ENCODE data around the gene STRBP. TPM values are rescaled to one million over a fixed set of nuclear protein-coding genes. Genes with fewer than 3 reads are reported as not detected.

Gene STRBP
- total RNA-seq, 2 donors from 2014 or later, result 77.2 to 83.3 TPM

DNA sequence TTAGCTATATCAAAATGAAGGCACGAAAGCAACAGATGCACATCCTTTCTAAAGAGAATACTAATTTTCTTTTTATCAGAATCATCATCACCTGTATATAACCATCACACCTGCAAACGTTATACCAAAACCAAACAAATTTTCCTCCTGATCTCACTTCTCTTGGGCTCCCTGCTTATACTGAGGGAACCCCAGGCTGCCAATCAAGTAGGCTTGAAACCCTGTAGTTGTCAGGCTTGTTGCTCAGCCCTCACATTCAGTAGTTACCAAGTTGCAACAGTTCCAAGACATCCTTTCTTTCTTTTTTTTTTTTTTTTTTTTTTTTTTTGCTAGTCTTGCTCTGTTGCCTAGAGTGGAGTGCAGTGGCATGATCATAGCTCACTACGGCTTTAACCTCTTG, 12.7 kb downstream of the STRBP start:
- Histone ChIP-seq H3K4me3 (ENCODE audit: low read length) (no peak overlapping the region), H3K36me3 (ENCODE audit: control insufficient read depth, insufficient read depth, low read length) (no peaks in the 10 kb centered on the region), H3K27ac (ENCODE audit: low read depth, low read length) (no peak overlapping the region), H3K9ac (ENCODE audit: extremely low read depth, low read length, poor library complexity, severe bottlenecking) (no peak overlapping the region), H3K27me3 (ENCODE audit: control insufficient read depth, insufficient read depth, low read length, poor library complexity, severe bottlenecking) (no peaks in the 10 kb centered on the region), H3K9me3 (ENCODE audit: control insufficient read depth, low read length) (no peaks in the 10 kb centered on the region), H3K4me1 (ENCODE audit: control insufficient read depth, insufficient read depth, low read length) (no peaks in the 10 kb centered on the region)
- no peak overlapping the region for H3K4me3 Mint-ChIP-seq
- no peak overlapping the region for H3K27ac Mint-ChIP-seq
- H3K9me3 Mint-ChIP-seq, result no peaks in the 10 kb centered on the region
- DNase-seq, result no peak
- no peaks in the 10 kb centered on the region for H3K27me3 Mint-ChIP-seq (ENCODE audit: insufficient read depth)
- H3K36me3 Mint-ChIP-seq (ENCODE audit: low read depth), result peaks cover 4% of the 10 kb centered on the region
- peaks cover 8% of the 10 kb centered on the region for H3K4me1 Mint-ChIP-seq
- TF ChIP-seq, protein P1, sequence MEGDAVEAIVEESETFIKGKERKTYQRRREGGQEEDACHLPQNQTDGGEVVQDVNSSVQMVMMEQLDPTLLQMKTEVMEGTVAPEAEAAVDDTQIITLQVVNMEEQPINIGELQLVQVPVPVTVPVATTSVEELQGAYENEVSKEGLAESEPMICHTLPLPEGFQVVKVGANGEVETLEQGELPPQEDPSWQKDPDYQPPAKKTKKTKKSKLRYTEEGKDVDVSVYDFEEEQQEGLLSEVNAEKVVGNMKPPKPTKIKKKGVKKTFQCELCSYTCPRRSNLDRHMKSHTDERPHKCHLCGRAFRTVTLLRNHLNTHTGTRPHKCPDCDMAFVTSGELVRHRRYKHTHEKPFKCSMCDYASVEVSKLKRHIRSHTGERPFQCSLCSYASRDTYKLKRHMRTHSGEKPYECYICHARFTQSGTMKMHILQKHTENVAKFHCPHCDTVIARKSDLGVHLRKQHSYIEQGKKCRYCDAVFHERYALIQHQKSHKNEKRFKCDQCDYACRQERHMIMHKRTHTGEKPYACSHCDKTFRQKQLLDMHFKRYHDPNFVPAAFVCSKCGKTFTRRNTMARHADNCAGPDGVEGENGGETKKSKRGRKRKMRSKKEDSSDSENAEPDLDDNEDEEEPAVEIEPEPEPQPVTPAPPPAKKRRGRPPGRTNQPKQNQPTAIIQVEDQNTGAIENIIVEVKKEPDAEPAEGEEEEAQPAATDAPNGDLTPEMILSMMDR (conservative IDR thresholded peaks at IDR 0.05), result no peak
- WGBS, 2 experiments (ENCODE audit: insufficient coverage in 1 of 2, insufficient read length in 1 of 2), result 92 to 96% methylated on average over 2 to 3 of the region's 3 CpGs

DNA sequence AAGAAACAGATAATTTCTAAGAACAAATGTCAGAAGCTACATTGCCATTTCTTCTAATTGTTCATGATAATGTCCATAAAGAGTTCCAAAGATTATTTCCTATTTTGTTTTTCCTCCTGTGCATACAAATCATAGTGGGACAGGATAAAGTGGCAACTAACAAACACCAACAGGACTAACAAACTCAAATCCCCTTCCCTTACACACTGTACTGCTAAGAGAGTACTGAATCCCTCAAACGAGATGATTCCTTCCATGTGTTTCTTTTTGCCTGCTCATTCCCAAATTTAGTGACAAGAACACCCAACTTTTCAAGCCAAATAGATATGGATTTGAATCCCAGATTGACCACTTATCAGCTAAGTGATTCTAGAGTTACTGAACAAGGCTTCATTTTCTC, 15.2 kb downstream of the STRBP start:
- Histone ChIP-seq H3K27me3 (ENCODE audit: control insufficient read depth, insufficient read depth, low read length, poor library complexity, severe bottlenecking) (no peaks in the 10 kb centered on the region), H3K9ac (ENCODE audit: extremely low read depth, low read length, poor library complexity, severe bottlenecking) (no peak overlapping the region), H3K4me3 (ENCODE audit: low read length) (no peak overlapping the region), H3K9me3 (ENCODE audit: control insufficient read depth, low read length) (no peaks in the 10 kb centered on the region), H3K4me1 (ENCODE audit: control insufficient read depth, insufficient read depth, low read length) (no peaks in the 10 kb centered on the region), H3K36me3 (ENCODE audit: control insufficient read depth, insufficient read depth, low read length) (no peaks in the 10 kb centered on the region), H3K27ac (ENCODE audit: low read depth, low read length) (no peak overlapping the region)
- WGBS, 2 experiments (ENCODE audit: insufficient coverage in 1 of 2, insufficient read length in 1 of 2), result 67 to 93% methylated on average over 1 of the region's 1 CpG
- Mint-ChIP-seq H3K27me3 (ENCODE audit: insufficient read depth) (no peaks in the 10 kb centered on the region), H3K27ac (no peak overlapping the region), H3K9me3 (no peaks in the 10 kb centered on the region), H3K4me1 (peaks cover 4% of the 10 kb centered on the region), H3K4me3 (no peak overlapping the region), H3K36me3 (ENCODE audit: low read depth) (peaks cover 4% of the 10 kb centered on the region)
- no peak for DNase-seq
- TF ChIP-seq, protein P1 (conservative IDR thresholded peaks at IDR 0.05), result no peak

DNA sequence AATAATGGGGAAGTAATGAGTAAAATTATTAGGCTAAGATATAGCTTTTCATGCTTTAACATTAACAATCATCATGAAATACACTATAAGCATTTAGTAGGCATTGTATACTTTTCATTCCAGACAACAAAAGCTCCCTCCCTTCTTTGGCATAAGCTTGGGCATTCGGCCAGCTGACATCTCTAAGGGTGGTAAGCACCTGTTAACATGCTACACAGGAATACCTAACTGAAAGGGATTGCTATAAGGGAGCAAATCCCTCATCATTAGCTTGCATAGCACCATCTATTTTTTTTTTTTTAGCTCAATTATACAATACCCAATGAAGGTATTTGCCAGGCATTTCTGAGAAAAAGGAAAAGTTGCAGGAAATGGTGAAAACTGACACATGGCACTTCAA, 16.6 kb downstream of the STRBP start:
- Histone ChIP-seq H3K9me3 (ENCODE audit: control insufficient read depth, low read length) (no peaks in the 10 kb centered on the region), H3K27me3 (ENCODE audit: control insufficient read depth, insufficient read depth, low read length, poor library complexity, severe bottlenecking) (no peaks in the 10 kb centered on the region), H3K36me3 (ENCODE audit: control insufficient read depth, insufficient read depth, low read length) (no peaks in the 10 kb centered on the region), H3K4me3 (ENCODE audit: low read length) (no peak overlapping the region), H3K27ac (ENCODE audit: low read depth, low read length) (no peak overlapping the region), H3K9ac (ENCODE audit: extremely low read depth, low read length, poor library complexity, severe bottlenecking) (no peak overlapping the region), H3K4me1 (ENCODE audit: control insufficient read depth, insufficient read depth, low read length) (no peaks in the 10 kb centered on the region)
- Mint-ChIP-seq H3K27me3 (ENCODE audit: insufficient read depth) (no peaks in the 10 kb centered on the region), H3K4me3 (no peak overlapping the region), H3K9me3 (no peaks in the 10 kb centered on the region), H3K4me1 (peaks cover 4% of the 10 kb centered on the region), H3K36me3 (ENCODE audit: low read depth) (peaks cover 4% of the 10 kb centered on the region), H3K27ac (no peak overlapping the region)
- DNase-seq, result no peak
- TF ChIP-seq, protein P1 (conservative IDR thresholded peaks at IDR 0.05), result no peak
- WGBS, 2 experiments (ENCODE audit: insufficient coverage in 1 of 2, insufficient read length in 1 of 2), result 96 to 100% methylated on average over 1 of the region's 1 CpG
